Mucosa of descending colon (tissue), 3 donors: Measurements from ENCODE around the gene MARK4. TPM values are rescaled to one million over a fixed set of nuclear protein-coding genes. Genes with fewer than 3 reads are reported as not detected.

ENCODE experiments used
- ATAC-seq: fragments of 200-7000 bp; cut with Tn5 transposase; one replicate; pipeline ENCODE4 v1.9.1; 2020; ENCODE audit warnings: mild to moderate bottlenecking, moderate library complexity
- DNase-seq, 3 donors: peaks; one replicate each; pipeline ENCODE4 v3.0.0-alpha.2; 2020
- H3K36me3 ChIP-seq: fragments of 200-600 bp; one replicate; pipeline ENCODE4 v1.8.0; 2021; ENCODE audit warnings: low read depth, mild to moderate bottlenecking
- H3K4me1 ChIP-seq: fragments of 200-600 bp; one replicate; pipeline ENCODE4 v1.8.0; 2021; ENCODE audit warnings: low read depth, mild to moderate bottlenecking
- H3K4me3 ChIP-seq: fragments of 200-600 bp; one replicate; pipeline ENCODE4 v1.8.0; 2021; ENCODE audit warnings: mild to moderate bottlenecking
- H3K9me3 ChIP-seq: fragments of 200-600 bp; one replicate; pipeline ENCODE4 v1.8.0; 2021; ENCODE audit warnings: mild to moderate bottlenecking
- CTCF ChIP-seq: fragments of 200-600 bp; IDR thresholded peaks from one replicate; pipeline ENCODE4 v1.8.0; 2022; ENCODE audit warnings: antibody characterized with exemption, mild to moderate bottlenecking
- intact Hi-C, 2 donors: fragments of 100-400 bp; cut with DNase I in 1 of 2; cut with micrococcal nuclease in 1 of 2; formaldehyde crosslinking; loops; one replicate each; pipeline versions ENCODE4 v1.11.0 to v1.11.1; 2022; cut with DNase I, micrococcal nuclease
- total RNA-seq, 3 donors: library from RNA; stranded (reverse); fragmentation: NEBNext Ultra II Directional in 2 of 3; extraction: Animal tissue kit (Norgen Biotek cat#: 25700) in 2 of 3; gene quantifications; one replicate each; pipeline versions ENCODE4 v1.2.1 to v1.2.4, GENCODE V29; 2021 to 2023
- donor health status: DM: no; HTN: no; CAD: no; lungs with moderate emphysema.
- donor health status: DM: no; HTN: no; CAD: no.
- donor health status: DM: no; HTN: yes; CAD: no.

The MARK4 gene
- total RNA-seq, 3 donors from 2014 or later: 15.7 to 34.6 (median 17.0) TPM

GRCh38 chr19:45231891-45232290 is 19.2 kb upstream of the MARK4 start:
- Histone ChIP-seq H3K36me3 (no peaks in the 10 kb centered on the region), H3K4me3 (no peak overlapping the region), H3K9me3 (no peaks in the 10 kb centered on the region), H3K4me1 (no peaks in the 10 kb centered on the region)
- no peak for TF ChIP-seq CTCF
- intact Hi-C loops: no loop called here
- DNase-seq: no peak
- no peak for ATAC-seq

GRCh38 chr19:45234089-45234869 is 16.8 kb upstream of the MARK4 start:
- Histone ChIP-seq H3K9me3 (no peaks in the 10 kb centered on the region), H3K4me3 (no peak overlapping the region), H3K36me3 (no peaks in the 10 kb centered on the region), H3K4me1 (no peaks in the 10 kb centered on the region)
- DNase-seq (no peak), ATAC-seq (no peak)
- TF ChIP-seq CTCF: no peak
- intact Hi-C loops: no loop called here

- DNase-seq (no peak), ATAC-seq (no peak)
- intact Hi-C loops: no loop called here
- Histone ChIP-seq H3K9me3 (no peaks in the 10 kb centered on the region), H3K36me3 (no peaks in the 10 kb centered on the region), H3K4me1 (no peaks in the 10 kb centered on the region), H3K4me3 (no peak overlapping the region)
- no peak for TF ChIP-seq CTCF
These were observed 15.6 kb upstream of the MARK4 start for GRCh38 chr19:45235485-45235884.

- DNase-seq (no peak), ATAC-seq (no peak)
- Histone ChIP-seq H3K9me3 (no peaks in the 10 kb centered on the region), H3K4me1 (no peaks in the 10 kb centered on the region), H3K36me3 (no peaks in the 10 kb centered on the region), H3K4me3 (no peak overlapping the region)
- intact Hi-C loops: no loop called here
- TF ChIP-seq CTCF: no peak
These were observed 12.5 kb upstream of the MARK4 start for GRCh38 chr19:45238556-45238955.

GRCh38 chr19:45243144-45243732 is 7.8 kb upstream of the MARK4 start:
- no peak overlapping the region for H3K4me3 ChIP-seq
- TF ChIP-seq CTCF: no peak
- H3K36me3 ChIP-seq: no peaks in the 10 kb centered on the region
- no peak for DNase-seq
- intact Hi-C loops: no loop called here
- H3K4me1 ChIP-seq: no peaks in the 10 kb centered on the region
- H3K9me3 ChIP-seq: no peaks in the 10 kb centered on the region
- ATAC-seq: no peak
